HG02884 (cell line): ENCODE measurements around the gene HDAC9.

ENCODE experiments used
- ATAC-seq: cut with Tn5 transposase; IDR thresholded peaks from one replicate; pipeline ENCODE4 v1.9.1; 2021; ENCODE audit warnings: mild to moderate bottlenecking, moderate library complexity; ENCODE audit not compliant: unreplicated experiment

The HDAC9 gene

GRCh38 chr7:18491871-18492270 lies 3.7 kb upstream of the HDAC9 start:
- no peak for ATAC-seq

DNA sequence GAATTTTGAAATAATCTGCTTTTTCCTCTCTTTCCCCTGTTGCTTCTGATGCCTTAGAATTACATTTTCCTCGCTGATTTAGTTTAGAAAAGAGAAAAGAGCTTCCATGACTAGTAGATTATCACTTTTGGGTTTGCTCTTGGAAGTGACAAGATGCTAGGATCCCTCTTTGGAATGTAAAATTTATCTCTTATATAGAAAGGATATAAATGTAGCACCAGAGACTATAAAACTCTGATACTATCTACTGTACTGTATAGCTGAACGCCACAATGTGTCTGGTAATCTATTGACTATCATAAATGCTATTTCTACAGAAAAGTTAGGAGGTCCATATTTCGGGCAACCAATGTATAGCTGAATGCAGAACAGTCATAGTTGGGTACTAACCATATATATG lies 1.1 kb upstream of the HDAC9 start:
- no peak for ATAC-seq

DNA sequence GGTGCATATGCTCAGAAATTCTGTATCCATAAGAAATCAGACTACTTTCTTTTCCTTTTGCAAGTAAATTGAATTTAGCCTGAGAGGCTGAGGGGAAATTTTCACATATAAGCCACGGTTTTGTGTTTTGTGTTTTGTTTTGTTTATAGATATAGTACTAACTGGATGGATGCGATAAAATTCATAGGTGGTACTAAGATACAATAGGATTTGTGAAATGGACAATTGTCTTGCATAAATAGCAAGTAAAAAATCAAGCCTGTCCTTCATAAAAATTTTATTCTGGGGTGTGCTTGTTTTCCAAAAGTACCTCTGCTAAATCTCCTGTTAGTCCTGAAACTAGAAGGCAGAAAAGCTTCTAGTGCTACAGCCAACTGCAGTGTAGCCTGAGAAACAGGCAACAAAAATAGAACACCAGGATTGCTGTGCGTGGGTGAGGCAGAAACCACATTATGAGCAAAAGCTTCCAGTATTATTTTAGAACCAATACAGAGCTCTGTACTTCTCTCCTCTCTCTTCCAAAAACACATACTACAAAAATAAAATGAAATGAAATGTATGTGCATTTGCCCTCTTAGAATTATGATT lies 634 bp upstream of the HDAC9 start:
- peak; percentile 61 for ATAC-seq

DNA sequence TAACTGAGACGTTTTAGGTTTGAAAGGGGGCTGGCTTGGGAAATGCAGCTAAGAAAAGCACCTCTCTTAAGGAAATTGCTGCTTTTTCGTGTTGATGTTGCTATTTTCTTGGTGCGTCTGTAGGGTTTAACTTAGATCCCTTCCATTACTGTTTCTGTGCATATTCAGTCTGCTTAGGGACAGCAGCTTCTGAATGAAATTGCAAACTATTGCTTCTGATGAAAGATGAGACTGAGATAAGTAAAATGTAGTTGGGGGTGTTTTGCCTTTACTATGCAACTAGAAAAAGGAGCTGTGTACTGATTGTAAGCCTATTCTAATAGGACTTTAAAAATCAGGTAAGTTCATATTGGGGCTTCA lies 772 bp downstream of the HDAC9 start:
- ATAC-seq = no peak

DNA sequence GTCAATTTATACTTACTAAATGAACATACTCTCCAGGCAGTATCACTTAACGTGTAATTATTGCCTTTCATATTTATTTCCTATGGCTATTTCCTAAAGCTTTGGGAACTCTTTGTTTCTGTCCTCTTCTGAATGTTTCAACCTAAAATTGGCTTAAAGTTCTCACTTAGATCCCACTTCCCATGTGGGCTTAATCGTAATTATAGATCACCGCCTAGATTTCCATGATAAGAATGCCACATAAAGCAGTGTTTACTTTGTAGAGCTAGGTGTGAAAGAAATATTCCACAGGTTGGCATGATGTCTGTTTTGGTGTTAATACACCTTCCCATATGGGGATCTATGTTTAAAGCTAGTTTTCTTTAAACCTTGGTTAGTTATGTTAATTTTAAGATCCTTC lies 1.5 kb downstream of the HDAC9 start:
- no peak for ATAC-seq

DNA sequence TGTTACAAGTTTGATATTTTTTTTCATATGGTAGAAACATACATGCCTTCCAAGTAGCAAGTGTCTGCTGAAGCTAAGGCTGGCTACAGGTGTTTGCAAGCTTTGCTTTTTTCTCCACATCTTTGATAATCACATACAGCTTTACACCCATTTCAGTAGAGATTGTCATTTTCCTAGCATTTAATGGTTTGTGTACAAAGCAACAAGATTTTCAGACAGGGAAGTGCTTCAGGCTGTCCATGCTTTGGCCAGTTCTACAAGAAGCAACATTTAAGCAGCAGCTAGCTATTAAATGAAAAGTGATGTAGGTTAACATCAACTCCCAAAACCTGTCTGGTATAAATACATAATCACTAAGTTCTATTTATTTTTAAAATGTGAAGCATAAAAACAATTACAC lies 2.3 kb downstream of the HDAC9 start:
- ATAC-seq = no peak

GRCh38 chr7:18498341-18498740 lies 2.8 kb downstream of the HDAC9 start:
- ATAC-seq = no peak

DNA sequence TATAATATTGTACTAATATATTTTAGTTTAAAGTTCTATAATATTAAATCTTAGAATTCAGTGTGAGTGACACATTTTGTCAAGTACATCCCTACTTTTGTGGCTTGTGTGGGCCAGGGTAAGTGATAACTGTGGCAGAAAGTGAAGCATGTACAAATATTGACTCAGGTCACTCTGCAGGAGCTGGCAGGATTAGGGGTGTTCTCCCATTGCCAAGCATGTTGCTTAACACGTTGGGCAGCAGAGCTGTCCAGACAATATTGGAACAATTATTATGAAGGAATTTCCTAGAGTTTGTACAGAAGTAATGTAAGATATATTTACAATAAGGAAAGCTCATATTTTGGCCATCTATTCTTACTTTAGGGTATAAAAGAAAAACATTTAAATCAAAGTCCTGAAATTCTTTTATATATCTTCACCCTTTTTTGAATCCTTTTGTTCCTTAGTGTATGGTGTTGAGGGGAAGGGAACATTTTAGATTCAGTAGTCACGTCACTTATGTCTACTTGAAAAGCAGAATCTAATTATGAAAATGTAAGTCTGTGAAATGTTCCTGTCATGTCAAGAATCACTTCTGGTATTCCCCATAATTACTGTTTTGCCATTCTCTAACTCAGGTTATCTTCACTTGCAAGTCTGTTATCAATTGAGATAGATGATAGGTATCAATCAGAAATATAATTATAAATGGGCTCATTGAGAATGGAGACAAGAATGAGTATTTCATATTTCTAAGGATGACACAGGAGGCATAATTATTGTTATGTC lies 4.0 kb downstream of the HDAC9 start:
- no peak for ATAC-seq

- no peak for ATAC-seq
Measured at GRCh38 chr7:18503126-18503866, 7.7 kb downstream of the HDAC9 start.

GRCh38 chr7:18504965-18505364 lies 9.4 kb downstream of the HDAC9 start:
- ATAC-seq = no peak

GRCh38 chr7:18505870-18506460 lies 10.4 kb downstream of the HDAC9 start:
- ATAC-seq = peak; percentile 48

- ATAC-seq = peak; percentile 83
Measured at GRCh38 chr7:18508443-18509427, 13.2 kb downstream of the HDAC9 start.

DNA sequence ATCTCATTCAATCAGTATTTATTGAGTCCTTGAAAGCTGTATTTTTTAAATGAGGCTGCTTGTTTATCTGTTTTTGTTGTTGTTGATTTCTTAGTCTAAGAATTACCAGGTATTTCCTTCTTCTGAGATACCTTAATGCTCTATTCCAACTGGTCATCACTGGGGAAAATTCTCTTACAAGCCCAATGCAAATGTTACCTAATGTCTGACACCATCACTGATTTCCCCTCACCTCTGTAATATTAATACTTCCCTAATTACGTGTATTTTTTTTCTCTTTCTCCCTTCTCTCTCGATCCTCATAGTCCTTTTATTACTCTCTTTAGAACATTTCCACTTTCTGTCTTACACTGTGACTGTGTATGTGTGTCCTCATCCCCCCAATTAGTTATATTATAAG lies 13.9 kb downstream of the HDAC9 start:
- ATAC-seq = no peak

DNA sequence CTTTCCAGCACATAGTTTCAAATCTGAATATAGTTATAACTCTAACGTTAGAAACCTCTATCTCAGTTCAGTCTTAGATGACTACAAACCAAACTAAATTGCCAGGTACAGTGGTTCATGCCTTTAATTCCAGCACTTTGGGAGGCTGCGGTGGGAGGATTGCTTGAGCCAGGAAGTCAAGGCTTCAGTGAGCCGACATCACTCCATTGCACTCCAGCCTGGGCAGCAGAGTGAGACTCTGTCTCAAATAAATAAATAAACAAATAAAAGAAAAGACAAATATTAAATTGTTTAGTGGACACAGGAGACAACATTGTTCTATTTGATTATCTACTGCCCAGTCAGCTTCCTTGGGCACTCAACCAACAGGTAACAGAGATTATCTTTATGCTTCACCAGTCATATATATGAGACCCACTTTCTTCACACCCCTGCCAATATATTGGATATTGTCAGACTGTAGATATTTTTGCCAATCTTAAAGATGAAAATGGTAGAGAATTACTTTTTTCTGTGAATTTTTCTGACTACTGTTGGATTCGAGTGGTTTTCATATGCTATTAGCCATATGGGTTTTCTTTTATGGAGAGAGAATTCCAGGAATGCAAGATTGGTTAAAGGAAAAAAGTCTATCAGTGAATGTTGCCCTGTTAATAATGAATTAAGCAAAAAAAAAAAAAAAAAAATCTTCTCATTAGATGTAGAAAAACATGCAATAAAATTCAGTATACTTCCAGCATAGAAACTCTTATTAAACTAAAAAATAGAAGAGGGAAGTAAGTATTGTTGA lies 16.0 kb downstream of the HDAC9 start:
- no peak for ATAC-seq

DNA sequence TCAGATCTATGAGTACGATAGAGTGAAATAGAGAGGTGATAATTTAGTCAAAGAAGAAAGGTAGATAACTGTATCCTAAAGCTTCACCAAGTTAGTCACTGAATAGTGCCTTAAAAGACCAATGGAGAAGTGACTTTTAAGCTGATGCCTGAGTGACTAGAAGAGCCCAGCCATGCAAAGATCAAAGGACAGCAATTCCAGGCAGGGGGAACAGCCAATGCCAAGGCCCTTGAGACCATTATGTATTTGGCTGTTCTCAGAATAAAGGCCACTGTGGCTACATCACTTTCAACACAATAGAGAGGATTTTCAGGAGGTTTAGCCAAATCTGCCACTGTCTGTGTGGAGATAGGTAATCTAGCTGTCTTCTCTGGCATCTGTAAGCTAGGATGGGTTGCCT lies 17.8 kb downstream of the HDAC9 start:
- ATAC-seq = no peak

GRCh38 chr7:18515067-18515466 lies 19.5 kb downstream of the HDAC9 start:
- no peak for ATAC-seq

GRCh38 chr7:18517646-18518045 lies 22.1 kb downstream of the HDAC9 start:
- ATAC-seq = no peak

DNA sequence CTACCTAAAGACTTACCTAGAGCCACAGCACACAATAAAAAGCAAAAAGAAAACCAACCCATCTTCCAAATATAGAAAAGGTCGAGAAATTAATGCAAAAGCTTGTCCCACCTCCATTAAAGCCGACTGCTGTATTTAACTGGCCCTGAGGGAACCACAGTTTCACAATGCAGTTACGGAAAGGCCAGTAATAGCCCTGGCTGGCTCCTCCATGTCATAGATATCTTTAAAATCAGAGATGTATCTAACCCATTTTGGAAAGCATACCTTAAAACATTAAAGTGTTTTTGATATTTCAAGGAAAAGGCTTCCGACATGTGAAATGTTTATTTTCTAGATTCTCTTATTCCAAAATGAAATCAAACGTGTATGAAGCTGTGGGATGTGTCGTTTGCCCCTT lies 23.0 kb downstream of the HDAC9 start:
- no peak for ATAC-seq

DNA sequence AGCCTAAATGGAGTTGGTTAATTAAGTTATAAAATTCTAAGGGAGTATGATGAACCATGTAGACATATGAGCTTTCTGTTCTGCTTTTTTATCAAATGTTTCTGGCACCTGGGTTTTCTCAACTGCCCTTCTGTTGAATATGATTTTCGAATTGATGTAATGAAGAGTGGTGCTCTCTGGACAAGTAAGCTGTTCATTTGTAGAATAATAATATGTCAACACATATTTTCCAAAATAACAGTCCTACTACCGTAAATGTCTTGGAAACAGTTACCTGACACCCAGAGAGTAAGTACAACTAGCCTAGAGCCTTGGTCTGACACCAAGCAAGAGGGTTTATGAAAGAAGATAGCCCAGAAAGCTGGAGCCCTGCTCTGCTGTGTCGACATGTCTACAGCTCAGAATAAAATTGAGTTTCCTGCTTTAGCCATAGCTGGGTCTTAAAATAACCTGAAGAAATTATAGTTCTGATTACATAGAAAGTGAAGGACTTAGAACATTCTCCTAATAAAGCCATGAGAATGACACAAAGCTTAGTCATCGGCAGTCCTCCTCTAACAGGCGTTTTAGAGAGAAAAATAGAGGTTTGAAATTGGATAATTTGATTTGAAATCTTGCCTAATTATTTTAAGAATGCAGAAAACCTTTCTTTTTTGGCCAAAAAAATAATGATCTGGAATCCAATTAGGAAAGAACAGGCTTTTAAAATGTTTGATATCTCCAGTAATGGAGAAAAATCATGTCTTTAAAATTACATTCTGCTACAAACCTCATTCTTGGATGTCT lies 25.1 kb downstream of the HDAC9 start:
- ATAC-seq = peak; percentile 65
